Lung (tissue), 12 donors: ENCODE measurements around the gene THEM4. TPM values are rescaled to one million over a fixed set of nuclear protein-coding genes. Genes with fewer than 3 reads are reported as not detected.
"Not testable (repeated sequence)": the region's sequence is repeated elsewhere in the genome, so short reads cannot be mapped to it uniquely, and the experiment has no call there.

ENCODE experiments used
- ATAC-seq: fragments of 200-7000 bp; cut with Tn5 transposase; one replicate; pipeline ENCODE4 v1.9.1; 2020; ENCODE audit warnings: moderate number of reproducible peaks; ENCODE audit not compliant: insufficient read depth, low FRiP score
- DNase-seq, 3 donors: peaks; one replicate each; pipeline ENCODE4 v3.0.0-alpha.2; 2013 to 2017
- H3K27ac ChIP-seq, 2 donors: one replicate each; pipeline ENCODE4 v1.5.1; 2013; ENCODE audit warnings: mild to moderate bottlenecking in 2 of 2, moderate library complexity in 2 of 2, control low read depth in 1 of 2, inconsistent platforms in 1 of 2, low read depth in 1 of 2, low read length in 1 of 2
- H3K27me3 ChIP-seq, 3 donors: one replicate each; pipeline ENCODE4 v1.5.1; 2013; ENCODE audit warnings: low read length in 2 of 3; ENCODE audit not compliant: control insufficient read depth in 3 of 3, insufficient read depth in 3 of 3
- H3K36me3 ChIP-seq, 4 donors: one replicate each; pipeline ENCODE4 v1.5.1; 2013; ENCODE audit warnings: low read length in 4 of 4, mild to moderate bottlenecking in 1 of 4, moderate library complexity in 1 of 4; ENCODE audit not compliant: control insufficient read depth in 4 of 4, insufficient read depth in 4 of 4
- H3K4me1 ChIP-seq, 5 donors: one replicate each; pipeline ENCODE4 v1.5.1; 2013; ENCODE audit warnings: low read length in 5 of 5, mild to moderate bottlenecking in 2 of 5, moderate library complexity in 1 of 5; ENCODE audit not compliant: control insufficient read depth in 5 of 5, insufficient read depth in 5 of 5
- H3K4me3 ChIP-seq: one replicate; pipeline ENCODE4 v1.5.1; 2013; ENCODE audit warnings: mild to moderate bottlenecking, control low read depth, moderate library complexity
- H3K9ac ChIP-seq, 2 donors: one replicate each; pipeline ENCODE4 v1.5.1; 2013; ENCODE audit warnings: low read length in 2 of 2, control low read depth in 1 of 2; ENCODE audit not compliant: insufficient read depth in 1 of 2
- H3K9me3 ChIP-seq, 4 donors: one replicate each; pipeline ENCODE4 v1.5.1; 2013; ENCODE audit warnings: low read length in 3 of 4, mild to moderate bottlenecking in 1 of 4, moderate library complexity in 1 of 4; ENCODE audit not compliant: control insufficient read depth in 4 of 4, insufficient read depth in 3 of 4
- WGBS, 2 donors: extraction: QIAGEN DNeasy Blood & Tissue Kit; methylation state at CpG; one replicate each; pipeline ENCODE4 v1.1.7; 2013; 5-methylcytosine and 5-hydroxymethylcytosine counted together
- polyA plus RNA-seq, 2 donors: library from polyadenylated mRNA; stranded (reverse); fragments of 200-250 nt; gene quantifications; one replicate each; pipeline ENCODE4 v1.2.1, GENCODE V29; 2013
- total RNA-seq, 2 donors: library from RNA; depleted of rRNA in 1 of 2; stranded (reverse); fragments of >200 nt in 1 of 2; gene quantifications; one replicate each; pipeline ENCODE4 v1.2.1, GENCODE V29; 2014 to 2021
- TF ChIP-seq, protein P1 (sequence below): IDR thresholded peaks from 2 replicates; pipeline ENCODE4 v1.5.1; 2012; ENCODE audit warnings: mild to moderate bottlenecking; ENCODE audit errors: control extremely low read depth, extremely low read depth
- donor health status: control.
- donor health status: control.
- donor health status: Bipolar disorder and iron deficiency.
- donor health status: healthy.
- donor health status: DM: yes; HTN: yes; CAD: no.

Gene THEM4
- total and polyA plus RNA-seq, 4 donors = 10.3 to 15.7 (median 13.6) TPM

DNA sequence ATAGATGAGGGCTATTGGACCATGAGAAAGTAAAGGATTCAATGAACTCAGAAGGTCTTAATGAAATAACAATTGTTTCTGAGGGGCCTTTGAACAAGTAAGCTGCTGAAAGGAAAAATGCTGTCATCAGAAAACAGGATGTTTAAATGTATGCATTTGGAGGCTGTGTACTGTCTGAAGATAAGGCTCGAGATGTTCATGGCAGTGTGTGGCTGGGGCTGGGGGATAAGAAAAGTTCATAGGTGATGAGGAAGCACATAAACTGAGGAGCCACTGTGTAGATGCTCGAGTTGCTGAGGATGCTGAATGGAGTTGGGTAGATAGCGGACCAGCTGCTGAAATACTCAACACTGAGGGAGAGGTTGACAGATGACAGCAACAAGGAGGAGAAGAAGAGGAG, 17.8 kb downstream of the THEM4 start:
- H3K9me3 ChIP-seq = no peaks in the 10 kb centered on the region
- no peak for ATAC-seq
- H3K9ac ChIP-seq = no peak overlapping the region
- TF ChIP-seq, protein P1, sequence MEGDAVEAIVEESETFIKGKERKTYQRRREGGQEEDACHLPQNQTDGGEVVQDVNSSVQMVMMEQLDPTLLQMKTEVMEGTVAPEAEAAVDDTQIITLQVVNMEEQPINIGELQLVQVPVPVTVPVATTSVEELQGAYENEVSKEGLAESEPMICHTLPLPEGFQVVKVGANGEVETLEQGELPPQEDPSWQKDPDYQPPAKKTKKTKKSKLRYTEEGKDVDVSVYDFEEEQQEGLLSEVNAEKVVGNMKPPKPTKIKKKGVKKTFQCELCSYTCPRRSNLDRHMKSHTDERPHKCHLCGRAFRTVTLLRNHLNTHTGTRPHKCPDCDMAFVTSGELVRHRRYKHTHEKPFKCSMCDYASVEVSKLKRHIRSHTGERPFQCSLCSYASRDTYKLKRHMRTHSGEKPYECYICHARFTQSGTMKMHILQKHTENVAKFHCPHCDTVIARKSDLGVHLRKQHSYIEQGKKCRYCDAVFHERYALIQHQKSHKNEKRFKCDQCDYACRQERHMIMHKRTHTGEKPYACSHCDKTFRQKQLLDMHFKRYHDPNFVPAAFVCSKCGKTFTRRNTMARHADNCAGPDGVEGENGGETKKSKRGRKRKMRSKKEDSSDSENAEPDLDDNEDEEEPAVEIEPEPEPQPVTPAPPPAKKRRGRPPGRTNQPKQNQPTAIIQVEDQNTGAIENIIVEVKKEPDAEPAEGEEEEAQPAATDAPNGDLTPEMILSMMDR = no peak
- 74 to 80% methylated on average over 3 of the region's 3 CpGs for WGBS, 2 donors
- no peak for DNase-seq
- no peak overlapping the region for H3K27ac ChIP-seq
- H3K36me3 ChIP-seq = peaks cover 2 to 15% (median 13%) of the 10 kb centered on the region in 4 donors
- no peak overlapping the region for H3K4me3 ChIP-seq
- no peaks in the 10 kb centered on the region for H3K4me1 ChIP-seq
- no peaks in the 10 kb centered on the region for H3K27me3 ChIP-seq

DNA sequence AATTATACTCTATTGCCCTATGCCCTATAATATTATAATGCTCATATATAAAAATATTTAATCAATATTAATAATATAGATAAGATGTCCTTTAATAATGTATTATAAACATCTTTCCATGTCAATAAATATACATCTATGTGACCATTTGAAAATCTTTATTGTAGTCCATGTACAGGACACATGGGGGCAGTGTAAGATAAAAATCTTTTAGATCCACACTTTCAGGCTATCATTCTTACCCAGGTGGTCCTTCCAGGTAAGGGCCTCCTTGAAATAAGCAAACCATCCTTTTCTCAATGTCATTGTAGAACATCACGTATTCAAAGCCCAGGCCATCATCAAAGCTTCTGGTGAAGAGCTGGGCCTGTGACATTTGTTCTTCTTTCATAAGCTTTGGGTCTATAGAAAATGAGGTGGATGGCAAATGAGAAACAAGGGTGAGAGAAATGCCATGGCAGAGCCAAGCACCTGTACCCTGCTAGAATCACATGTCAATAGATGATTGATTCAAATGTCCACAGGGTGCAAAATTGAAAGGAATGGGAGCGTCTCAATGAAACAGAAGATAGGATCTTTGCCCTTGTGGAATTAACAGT, 20.2 kb downstream of the THEM4 start:
- ATAC-seq (no peak), DNase-seq (peak in 1 of 3 donors; percentile 8)
- H3K9me3 ChIP-seq = no peaks in the 10 kb centered on the region
- peaks cover 2 to 15% (median 13%) of the 10 kb centered on the region in 4 donors for H3K36me3 ChIP-seq
- no peak overlapping the region for H3K27ac ChIP-seq
- H3K27me3 ChIP-seq = no peaks in the 10 kb centered on the region
- H3K4me1 ChIP-seq = no peaks in the 10 kb centered on the region
- WGBS, 2 donors = 94 to 99% methylated on average over 2 of the region's 2 CpGs
- H3K9ac ChIP-seq = no peak overlapping the region
- TF ChIP-seq, protein P1 = no peak
- H3K4me3 ChIP-seq = no peak overlapping the region

DNA sequence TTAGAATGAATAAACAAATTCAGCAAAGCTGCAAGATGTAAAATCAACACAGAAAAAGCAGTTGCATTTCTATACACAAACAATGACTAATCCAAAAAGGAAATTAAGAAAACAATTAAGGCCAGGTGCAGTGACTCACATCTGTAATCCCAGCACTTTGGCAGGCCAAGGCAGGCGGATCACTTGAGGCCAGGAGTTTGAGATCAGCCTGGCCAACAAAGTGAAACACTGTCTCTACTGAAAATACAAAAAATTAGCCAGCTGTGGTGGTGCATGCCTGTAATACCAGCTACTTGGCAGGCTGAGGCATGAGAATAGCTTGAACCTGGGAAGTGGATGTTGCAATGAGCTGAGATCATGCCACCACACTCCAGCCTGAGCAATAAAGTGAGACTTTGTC, 22.3 kb downstream of the THEM4 start:
- peaks cover 0 to 7% (median 5%) of the 10 kb centered on the region in 4 donors for H3K36me3 ChIP-seq
- H3K4me3 ChIP-seq = no peak overlapping the region
- no peak overlapping the region for H3K27ac ChIP-seq
- TF ChIP-seq, protein P1 = no peak
- no peaks in the 10 kb centered on the region for H3K27me3 ChIP-seq
- H3K9ac ChIP-seq = no peak overlapping the region
- H3K4me1 ChIP-seq = no peaks in the 10 kb centered on the region
- H3K9me3 ChIP-seq = no peaks in the 10 kb centered on the region
- ATAC-seq (no peak), DNase-seq (no peak)
- 91 to 100% methylated on average over 1 of the region's 1 CpG for WGBS, 2 donors

DNA sequence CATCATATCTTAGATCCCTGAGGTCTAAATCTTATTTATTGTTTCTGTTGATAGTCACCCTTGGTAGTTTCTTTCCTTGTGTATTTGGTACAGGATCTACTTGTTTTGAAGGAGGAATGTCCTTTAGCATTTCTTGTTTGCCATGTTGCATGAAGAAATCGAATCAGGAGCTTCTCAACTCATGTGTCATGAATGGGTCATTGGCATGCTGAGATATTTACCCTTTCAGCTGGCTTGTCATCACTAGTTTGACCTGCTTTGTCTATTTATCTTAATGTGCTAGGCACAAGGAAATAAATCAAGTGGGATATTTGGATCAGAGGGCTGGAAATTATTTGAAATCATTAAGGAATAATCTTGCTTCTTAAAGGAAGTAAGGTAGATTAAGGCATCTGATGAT, 23.8 kb downstream of the THEM4 start:
- Histone ChIP-seq H3K9ac (no peak overlapping the region), H3K27me3 (no peaks in the 10 kb centered on the region), H3K27ac (no peak overlapping the region), H3K4me1 (no peaks in the 10 kb centered on the region), H3K4me3 (no peak overlapping the region), H3K36me3 (peaks cover 1 to 7% (median 5%) of the 10 kb centered on the region in 4 donors), H3K9me3 (no peaks in the 10 kb centered on the region)
- DNase-seq (no peak), ATAC-seq (no peak)
- WGBS, 2 donors = 71 to 95% methylated on average over 1 of the region's 1 CpG
- TF ChIP-seq, protein P1 = no peak

DNA sequence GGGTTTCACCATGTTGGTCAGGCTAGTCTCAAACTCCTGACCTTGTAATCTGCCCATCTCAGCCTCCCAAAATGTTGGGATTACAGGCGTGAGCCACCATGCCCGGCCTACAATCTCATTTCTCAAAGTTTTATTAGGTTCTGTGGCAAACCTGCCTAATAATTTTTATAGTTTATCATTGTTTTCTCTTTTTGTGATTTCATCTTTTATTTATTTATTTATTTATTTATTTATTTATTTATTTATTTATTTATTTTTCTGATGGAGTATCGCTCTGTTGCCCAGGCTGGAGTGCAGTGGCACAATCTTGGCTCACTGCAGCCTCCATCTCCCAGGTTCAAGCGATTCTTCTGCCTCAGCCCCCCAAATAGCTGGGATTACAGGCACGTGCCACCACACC, 24.4 kb downstream of the THEM4 start:
- WGBS, 2 donors = 97 to 98% methylated on average over 5 of the region's 5 CpGs
- not testable (repeated sequence) for ATAC-seq, H3K27ac ChIP-seq, DNase-seq, H3K27me3 ChIP-seq, H3K36me3 ChIP-seq, H3K9ac ChIP-seq, H3K9me3 ChIP-seq, H3K4me1 ChIP-seq, H3K4me3 ChIP-seq
